Medulla oblongata (tissue), 1 donor: ENCODE results near the gene NEUROG3.

Experiments
- DNase-seq: peaks from one replicate; pipeline ENCODE4 v3.0.0-alpha.2; 2015; ENCODE audit errors: extremely low spot score

The NEUROG3 gene

DNA sequence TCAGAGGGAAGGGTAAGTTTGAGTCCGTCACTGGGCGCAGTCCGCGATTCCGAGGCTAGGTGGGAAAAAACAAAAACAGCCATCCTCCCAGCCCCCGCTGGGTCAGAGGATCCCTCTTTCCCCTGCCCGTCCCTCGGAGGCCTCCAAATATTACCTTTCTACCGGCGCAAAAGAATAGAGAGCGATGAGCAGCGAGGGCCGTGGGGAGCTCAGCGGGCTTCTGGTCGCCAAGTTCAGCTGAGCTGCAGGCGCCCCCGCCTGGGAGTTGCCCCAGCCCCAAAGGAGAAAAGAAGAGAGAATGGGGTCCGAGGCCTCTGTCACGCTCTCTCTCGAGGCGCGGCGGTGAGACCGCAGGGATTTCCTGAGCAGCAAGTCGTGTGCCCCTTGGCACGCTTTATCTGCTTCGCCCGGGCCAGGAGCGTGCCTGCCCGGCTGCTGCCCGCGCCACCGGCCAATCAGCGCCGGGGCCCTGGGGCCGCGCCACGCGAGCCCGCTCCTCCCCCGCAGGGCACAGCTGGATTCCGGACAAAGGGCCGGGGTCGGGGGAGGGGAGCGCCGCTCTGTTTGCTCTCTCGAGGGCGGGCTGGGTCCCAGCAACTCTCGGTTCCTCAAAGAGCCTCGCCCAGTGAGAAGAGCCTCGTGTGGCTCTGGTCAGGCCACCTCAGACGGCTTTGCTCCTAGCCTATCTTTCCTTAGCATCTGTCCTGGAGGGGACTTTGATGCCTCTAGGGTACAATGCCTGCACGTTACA is at the start of gene NEUROG3:
TSS of gene NEUROG3 (minus strand) at position 367 of the 751 bp plus-strand sequence. CDS start 379 bp downstream, outside the sequence.
- peak; percentile 2 for DNase-seq

DNA sequence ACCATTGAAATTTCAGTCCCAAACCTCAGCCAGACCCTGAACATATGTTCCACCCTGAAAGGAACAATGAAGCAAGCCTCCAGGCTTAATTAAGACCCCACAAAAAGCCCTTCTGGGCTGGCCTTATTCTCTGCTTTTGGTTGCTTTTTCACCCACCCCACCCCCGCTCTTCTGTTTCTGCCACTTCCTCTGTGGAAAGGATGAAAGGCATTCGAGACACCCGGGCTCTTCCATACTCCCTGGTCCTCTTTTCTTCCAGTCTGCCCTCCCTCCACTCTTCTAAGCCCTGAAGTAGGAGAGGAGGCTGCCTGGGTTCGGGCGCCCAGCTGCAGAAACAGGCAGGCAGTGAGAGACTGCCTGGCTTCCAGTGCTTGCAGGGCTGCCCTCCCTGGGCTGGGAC is 47.4 kb upstream of the NEUROG3 start:
- no peak for DNase-seq

DNA sequence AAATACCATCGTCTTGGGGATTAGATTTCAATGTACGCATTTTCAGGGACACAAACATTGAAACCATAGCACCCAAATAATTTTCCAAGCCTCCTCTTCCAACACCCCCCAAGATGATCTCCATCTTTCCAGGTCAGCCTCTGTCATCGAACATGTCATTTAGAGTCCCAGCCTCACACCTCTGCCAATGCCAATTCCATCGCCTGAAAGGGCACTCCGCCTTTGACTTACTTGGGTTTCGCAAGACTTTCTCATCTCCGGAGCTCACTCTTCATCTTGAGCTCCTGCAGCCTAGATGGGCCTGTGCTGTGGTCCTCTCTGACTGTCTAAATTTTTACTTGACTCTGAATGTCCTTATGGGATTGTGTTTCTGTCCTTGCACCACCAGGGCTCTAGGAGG is 46.4 kb upstream of the NEUROG3 start:
- DNase-seq = no peak

GRCh38 chr10:69618746-69619145 is 45.5 kb upstream of the NEUROG3 start:
- no peak for DNase-seq

DNA sequence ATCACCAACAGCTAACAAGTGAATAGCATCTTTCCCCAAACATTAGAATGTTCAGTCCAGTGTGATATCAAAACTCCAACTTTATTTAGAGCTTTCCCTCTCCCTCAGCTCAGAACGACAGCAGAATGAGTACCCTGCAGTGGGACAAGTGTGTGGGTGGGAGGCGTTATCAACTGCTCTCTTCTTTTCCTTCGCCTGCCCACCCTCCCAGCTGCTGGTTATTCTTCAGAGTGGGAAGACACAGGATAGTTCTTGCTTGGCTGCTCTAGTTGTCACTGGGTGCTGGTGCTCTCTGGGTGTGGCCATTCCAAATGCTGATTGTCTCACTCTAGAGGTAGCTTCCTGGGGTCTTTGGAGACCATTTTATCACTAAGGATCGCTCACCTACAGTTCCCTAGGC is 43.1 kb upstream of the NEUROG3 start:
- no peak for DNase-seq

DNA sequence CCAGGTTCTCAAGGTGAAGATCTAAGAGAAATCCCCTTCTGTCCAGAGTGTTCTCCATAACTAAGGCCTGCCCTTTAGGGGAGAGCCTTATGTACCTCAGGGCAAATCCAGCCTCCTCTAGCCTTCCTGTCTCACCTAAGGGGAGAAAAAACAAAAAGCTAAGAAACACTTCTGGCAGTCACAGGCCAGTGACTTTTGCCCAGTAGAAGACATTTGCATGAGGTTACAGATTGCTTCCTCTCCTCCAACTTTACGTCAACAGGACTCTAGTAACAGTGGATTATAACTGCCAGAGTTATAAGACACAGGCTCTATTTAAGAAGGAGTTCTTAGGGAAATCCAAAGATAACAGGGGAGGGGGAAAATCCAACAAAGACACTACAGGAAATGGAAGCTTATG is 40.9 kb upstream of the NEUROG3 start:
- no peak for DNase-seq

- DNase-seq = peak; percentile 34
These were observed 39.5 kb upstream of the NEUROG3 start for GRCh38 chr10:69612760-69613159.

DNA sequence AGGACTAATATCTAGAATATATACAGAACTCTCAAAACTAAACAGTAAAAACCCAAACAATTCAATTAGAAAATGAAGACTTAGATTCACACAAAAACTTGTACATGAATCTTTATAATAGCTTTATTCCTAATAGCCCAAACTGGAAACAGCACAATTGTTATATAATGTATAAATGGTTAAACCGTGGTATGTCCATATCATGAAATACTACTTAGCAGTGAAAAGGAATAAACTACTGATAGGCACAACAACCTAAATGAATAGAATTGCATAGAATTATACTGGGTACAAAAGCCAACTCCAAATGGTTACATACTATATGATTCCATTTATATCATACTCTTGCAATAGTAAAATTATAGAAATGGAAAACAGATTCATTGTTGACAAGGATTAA is 35.9 kb upstream of the NEUROG3 start:
- DNase-seq = no peak

DNA sequence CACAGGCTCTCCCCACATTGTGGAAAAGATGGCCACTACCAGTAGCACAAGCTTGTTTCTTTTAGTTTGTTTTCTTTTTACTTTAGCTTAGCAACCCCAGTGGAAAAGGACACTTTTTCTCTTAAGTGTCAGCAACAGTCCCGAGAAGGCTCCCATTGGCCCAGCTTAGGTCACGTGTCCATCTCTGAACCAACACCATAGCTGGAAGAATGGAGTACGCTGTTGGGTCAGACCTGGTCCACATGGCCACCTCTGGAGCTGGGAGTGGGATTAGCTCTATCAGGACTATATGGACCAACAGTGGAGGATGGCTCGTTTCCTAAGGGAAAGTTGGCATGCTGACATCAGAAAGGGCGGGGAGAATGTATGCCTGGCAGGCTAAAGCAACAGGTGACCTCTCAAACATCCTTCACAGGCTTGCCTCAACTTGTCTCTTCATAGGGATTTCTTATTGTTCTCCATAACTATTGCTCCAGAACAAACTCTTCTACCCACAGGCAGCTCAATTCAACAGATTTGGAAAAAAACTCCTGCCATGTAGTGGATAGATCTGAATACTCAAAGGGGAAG is 27.6 kb upstream of the NEUROG3 start:
- no peak for DNase-seq

DNA sequence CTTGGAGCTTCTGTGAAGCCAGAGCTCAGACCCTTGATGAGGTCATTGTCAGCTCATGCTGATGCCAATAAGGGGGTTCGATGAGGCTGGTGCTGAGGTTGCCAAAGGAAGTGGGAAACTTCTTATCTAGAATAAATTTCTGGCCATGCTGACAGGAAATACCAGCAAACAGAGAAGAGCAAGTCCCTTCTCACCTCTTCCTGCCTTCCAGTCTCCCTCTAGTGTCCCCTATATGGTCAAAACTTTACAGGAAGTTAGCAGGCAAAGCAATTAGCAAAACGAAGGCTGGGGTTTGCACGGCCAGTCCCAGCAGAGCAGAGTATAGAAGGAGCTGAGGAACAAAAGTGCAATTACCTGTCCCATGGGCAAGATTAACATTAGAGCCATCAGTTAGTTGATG is 15.1 kb upstream of the NEUROG3 start:
- no peak for DNase-seq

- DNase-seq = no peak
These were observed 11.4 kb upstream of the NEUROG3 start for GRCh38 chr10:69584624-69585023.

- no peak for DNase-seq
These were observed 9.9 kb upstream of the NEUROG3 start for GRCh38 chr10:69583106-69583505.

DNA sequence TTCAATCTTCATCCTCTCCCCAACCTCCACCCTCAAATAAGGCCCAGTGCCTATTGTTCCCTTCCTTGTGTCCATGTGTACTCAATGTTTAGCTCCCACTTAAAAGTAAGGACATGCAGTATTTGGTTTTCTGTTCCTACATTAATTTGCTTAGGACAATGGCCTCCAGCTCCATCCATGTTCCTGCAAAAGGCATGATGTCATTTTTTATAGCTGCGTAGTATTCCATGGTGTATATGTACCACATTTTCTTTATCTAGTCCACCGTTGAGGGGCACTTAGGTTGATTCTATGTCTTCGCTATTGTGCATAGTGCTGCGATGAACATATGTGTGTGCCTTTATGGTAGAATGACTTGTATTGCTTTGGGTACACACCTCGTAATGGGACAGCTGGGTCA is 7.2 kb upstream of the NEUROG3 start:
- no peak for DNase-seq

DNA sequence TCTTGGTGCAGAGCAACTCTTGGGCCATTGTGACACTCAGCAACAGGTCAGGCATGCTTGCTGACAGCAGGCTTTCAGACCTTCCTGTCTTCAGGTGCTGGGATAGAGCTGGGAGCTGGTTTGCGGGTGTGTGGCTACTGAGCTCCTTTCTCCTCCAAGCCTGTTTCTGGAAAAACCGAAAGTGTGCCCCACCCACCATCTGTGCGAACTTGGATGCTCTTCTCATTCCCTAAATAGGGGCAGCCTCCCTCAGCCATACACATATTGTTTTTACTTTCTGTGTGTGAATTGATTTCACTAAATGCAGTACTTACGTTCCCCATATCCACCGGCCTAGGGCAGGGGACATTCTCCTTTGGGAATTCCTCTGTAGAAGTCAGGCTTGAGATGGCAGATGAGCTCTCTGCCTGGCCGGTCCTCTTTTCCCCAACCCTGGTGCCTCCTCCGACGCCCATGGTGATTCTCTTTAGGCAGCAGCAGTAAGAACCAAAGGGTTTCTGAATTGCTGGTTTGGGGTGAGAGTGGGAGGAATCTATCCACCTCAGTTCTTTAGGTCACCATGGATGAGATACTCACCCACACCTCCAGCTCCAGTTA is 6.3 kb upstream of the NEUROG3 start:
- DNase-seq = no peak

GRCh38 chr10:69578508-69578991 is 5.3 kb upstream of the NEUROG3 start:
- no peak for DNase-seq

DNA sequence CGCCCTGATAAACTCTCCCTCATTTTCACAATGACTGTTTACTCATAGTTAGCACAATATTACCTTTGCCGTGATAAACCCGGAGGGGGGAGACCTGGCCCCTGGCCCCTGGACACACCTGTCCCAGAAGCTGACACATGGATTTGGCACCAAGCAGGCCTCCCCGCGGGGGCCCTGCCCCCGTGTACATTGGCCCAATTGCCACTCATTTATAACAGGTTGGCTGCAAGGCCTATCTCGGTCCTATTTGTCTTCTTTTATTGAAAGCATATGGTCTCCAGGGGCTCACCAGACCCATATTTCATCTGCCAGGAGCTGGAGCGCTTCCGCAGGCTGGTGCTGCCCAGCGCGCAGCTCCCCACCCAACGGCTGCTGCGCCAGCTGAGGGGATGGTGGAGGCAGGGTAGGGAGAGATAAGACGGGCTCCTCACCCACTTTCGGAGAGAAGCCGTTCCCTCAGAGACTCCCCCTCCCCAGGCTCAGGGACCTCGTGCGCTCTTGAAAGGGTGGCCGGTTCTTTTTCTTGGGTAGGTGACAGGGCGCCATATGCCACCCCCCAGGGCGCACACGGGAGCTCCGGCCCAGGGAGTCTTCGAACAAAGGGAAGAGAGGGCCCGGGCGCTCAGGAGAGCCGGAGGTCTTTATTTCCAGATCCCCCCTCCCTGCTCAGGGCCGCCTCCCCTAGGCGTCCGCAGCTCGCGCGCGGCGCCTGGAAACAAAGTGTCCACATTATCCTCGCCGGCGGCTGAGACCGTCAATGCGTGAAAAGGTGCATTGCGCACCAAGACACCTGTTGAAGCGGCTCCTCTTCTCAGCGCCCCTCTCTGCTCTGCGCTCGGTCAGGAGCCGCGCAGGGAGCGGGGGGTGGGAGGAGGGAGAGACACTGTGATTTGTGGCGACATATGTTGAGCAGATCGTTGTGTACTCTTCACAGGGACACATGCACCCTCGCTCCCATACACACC is 4.3 kb upstream of the NEUROG3 start:
- DNase-seq = no peak

GRCh38 chr10:69576334-69577011 is 3.3 kb upstream of the NEUROG3 start:
- DNase-seq = no peak

- no peak for DNase-seq
These were observed 2.0 kb upstream of the NEUROG3 start for GRCh38 chr10:69575164-69575722.

DNA sequence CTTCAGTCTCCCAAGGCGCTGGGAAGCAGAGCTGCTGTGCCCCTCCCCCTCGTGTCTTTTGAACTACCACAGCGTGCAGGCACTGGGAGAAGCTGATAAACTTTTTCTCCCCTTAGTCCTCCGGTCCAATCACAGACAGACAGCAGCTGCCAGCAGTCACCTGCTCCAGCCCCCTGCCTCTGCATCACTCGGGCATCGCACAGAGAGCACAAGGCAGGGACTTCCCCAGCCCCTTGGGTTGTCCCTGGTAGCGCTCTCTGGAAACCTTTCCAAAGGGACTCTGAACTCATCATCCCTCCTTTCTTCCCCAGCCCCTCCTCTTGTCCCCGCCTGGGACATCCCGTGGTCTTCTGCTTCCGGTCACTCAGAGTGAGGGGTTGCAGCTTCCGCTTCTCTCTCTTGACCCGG is 1.4 kb upstream of the NEUROG3 start:
- DNase-seq = no peak

DNA sequence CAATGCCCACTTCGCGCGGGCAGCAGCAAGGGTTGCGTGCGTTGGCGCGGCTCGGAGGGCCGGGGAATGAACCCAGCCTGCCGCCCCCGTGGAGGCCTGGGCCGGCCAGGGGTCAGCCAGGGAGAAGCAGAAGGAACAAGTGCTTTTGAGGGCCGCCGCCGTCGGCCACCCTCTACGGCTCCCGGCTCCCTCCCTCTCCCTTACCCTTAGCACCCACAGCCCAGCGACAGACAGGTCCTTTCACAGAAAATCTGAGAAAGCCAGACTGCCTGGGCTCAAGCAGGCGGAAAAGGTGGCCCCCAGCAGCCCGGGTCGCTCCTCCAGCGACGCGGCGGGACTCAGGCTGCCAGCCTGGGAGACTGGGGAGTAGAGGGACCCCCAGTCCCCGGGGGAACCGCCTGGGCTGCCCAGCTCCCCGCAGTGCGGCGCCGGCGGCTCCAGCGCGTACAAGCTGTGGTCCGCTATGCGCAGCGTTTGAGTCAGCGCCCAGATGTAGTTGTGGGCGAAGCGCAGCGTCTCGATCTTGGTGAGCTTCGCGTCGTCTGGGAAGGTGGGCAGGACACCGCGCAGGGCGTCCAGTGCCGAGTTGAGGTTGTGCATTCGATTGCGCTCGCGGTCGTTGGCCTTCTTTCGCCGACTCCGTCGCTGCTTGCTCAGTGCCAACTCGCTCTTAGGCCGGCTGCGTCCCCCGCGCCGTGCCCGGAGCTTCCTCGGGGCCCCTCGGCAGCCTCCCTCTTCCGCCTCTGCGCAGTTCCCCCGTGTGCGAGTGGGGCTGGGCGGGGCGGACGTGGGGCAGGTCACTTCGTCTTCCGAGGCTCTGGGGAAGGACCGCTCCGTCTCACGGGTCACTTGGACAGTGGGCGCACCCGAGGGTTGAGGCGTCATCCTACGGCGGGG is 815 bp downstream of the NEUROG3 start:
- no peak for DNase-seq
